H1 (cell line): ENCODE measurements around the gene ZC3H7B. TPM values are rescaled to one million over a fixed set of nuclear protein-coding genes. Genes with fewer than 3 reads are reported as not detected.

Experiments
- BACH1 ChIP-seq: IDR thresholded peaks from 2 replicates; pipeline ENCODE4 v1.6.1; 2012; ENCODE audit warnings: low read length, improper control_type of control experiment
- CBX5 ChIP-seq: fragments of 300-800, 300-1000 bp; sonication (generic); IDR thresholded peaks from 2 replicates; pipeline ENCODE4 v1.7.1; 2016; ENCODE audit warnings: antibody characterized with exemption, low read length, low read depth
- CHD1 ChIP-seq: IDR thresholded peaks from 2 replicates; pipeline ENCODE4 v1.6.1; 2012; ENCODE audit warnings: low read depth, low read length, improper control_type of control experiment
- MAFK ChIP-seq: IDR thresholded peaks from 2 replicates; pipeline ENCODE4 v1.6.1; 2012; ENCODE audit warnings: low read depth, mild to moderate bottlenecking, improper control_type of control experiment, low read length
- PHF8 ChIP-seq: fragments of 200-600 bp; sonication (generic); conservative IDR thresholded peaks from 2 replicates; pipeline ENCODE4 v1.7.1; 2012; ENCODE audit warnings: low read depth, mild to moderate bottlenecking, inconsistent platforms, low read length, moderate library complexity
- SIRT6 ChIP-seq: IDR thresholded peaks from one replicate; pipeline ENCODE4 v1.7.1; 2012; ENCODE audit warnings: low read length, inconsistent platforms
- SIX5 ChIP-seq: IDR thresholded peaks from 2 replicates; pipeline ENCODE4 v1.6.1; 2011; ENCODE audit warnings: mild to moderate bottlenecking, low read depth, low read length
- polyA plus RNA-seq, 7 experiments: library from polyadenylated mRNA; depleted of rRNA in 3 of 7; stranded (reverse) in 5 of 7; unstranded in 2 of 7; fragments of >200 nt in 5 of 7; fragments of 200-250 nt in 2 of 7; gene quantifications; 1 replicate in 5 of 7; 2 replicates in 1 of 7; 4 replicates in 1 of 7; pipeline versions ENCODE4 v1.2.1 to v1.2.3, GENCODE V29; 2011 to 2013; ENCODE audit warnings: missing spikeins in 2 of 7, mixed read lengths in 2 of 7
- total RNA-seq: library from RNA; stranded (reverse); fragmentation: NEBNext Ultra II Directional; extraction: Animal tissue kit (Norgen Biotek cat#: 25700); gene quantifications from 2 replicates; pipeline ENCODE4 v1.2.1, GENCODE V29; 2021
- TF ChIP-seq, protein P1 (sequence below): fragments of 300-600 bp; sonication (generic); IDR thresholded peaks from 2 replicates; pipeline ENCODE4 v1.7.1; 2012; ENCODE audit warnings: low read length, moderate library complexity, mild to moderate bottlenecking, inconsistent platforms; ENCODE audit not compliant: insufficient replicate concordance

ZC3H7B gene
- total and polyA plus RNA-seq, 2 of the 8 experiments (the other 6 are each of a cell fraction or from before 2014, with no cell fraction given), result 35.5 to 78.6 TPM

DNA sequence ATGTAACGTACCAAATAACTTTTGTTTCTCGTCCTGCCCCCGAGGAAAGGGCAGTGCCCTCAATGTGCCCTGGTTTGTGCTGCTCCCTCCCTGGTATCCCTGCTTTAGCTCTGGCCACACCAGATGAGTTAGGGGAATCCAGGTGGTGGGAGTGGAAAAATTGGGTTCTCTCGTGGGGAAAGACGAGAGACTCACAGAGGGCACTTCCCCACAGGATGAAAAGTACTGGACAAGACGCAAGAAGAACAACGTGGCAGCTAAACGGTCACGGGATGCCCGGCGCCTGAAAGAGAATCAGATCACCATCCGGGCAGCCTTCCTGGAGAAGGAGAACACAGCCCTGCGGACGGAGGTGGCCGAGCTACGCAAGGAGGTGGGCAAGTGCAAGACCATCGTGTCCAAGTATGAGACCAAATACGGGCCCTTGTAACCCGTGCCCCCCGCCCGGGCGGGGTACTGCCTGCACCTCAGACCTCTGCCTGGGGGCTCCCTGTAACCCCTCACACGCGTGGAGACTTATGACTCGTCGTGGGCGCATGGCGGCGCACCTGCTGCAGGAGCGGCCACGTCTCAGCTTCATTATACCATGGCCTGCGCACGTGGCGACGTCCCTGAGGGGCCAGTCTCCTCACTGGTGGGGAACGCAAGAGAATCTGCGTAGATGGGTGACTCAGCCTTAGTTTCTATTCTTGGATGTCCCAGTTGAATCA lies 94.4 kb downstream of the ZC3H7B start (continued):
- TF ChIP-seq, protein P1, sequence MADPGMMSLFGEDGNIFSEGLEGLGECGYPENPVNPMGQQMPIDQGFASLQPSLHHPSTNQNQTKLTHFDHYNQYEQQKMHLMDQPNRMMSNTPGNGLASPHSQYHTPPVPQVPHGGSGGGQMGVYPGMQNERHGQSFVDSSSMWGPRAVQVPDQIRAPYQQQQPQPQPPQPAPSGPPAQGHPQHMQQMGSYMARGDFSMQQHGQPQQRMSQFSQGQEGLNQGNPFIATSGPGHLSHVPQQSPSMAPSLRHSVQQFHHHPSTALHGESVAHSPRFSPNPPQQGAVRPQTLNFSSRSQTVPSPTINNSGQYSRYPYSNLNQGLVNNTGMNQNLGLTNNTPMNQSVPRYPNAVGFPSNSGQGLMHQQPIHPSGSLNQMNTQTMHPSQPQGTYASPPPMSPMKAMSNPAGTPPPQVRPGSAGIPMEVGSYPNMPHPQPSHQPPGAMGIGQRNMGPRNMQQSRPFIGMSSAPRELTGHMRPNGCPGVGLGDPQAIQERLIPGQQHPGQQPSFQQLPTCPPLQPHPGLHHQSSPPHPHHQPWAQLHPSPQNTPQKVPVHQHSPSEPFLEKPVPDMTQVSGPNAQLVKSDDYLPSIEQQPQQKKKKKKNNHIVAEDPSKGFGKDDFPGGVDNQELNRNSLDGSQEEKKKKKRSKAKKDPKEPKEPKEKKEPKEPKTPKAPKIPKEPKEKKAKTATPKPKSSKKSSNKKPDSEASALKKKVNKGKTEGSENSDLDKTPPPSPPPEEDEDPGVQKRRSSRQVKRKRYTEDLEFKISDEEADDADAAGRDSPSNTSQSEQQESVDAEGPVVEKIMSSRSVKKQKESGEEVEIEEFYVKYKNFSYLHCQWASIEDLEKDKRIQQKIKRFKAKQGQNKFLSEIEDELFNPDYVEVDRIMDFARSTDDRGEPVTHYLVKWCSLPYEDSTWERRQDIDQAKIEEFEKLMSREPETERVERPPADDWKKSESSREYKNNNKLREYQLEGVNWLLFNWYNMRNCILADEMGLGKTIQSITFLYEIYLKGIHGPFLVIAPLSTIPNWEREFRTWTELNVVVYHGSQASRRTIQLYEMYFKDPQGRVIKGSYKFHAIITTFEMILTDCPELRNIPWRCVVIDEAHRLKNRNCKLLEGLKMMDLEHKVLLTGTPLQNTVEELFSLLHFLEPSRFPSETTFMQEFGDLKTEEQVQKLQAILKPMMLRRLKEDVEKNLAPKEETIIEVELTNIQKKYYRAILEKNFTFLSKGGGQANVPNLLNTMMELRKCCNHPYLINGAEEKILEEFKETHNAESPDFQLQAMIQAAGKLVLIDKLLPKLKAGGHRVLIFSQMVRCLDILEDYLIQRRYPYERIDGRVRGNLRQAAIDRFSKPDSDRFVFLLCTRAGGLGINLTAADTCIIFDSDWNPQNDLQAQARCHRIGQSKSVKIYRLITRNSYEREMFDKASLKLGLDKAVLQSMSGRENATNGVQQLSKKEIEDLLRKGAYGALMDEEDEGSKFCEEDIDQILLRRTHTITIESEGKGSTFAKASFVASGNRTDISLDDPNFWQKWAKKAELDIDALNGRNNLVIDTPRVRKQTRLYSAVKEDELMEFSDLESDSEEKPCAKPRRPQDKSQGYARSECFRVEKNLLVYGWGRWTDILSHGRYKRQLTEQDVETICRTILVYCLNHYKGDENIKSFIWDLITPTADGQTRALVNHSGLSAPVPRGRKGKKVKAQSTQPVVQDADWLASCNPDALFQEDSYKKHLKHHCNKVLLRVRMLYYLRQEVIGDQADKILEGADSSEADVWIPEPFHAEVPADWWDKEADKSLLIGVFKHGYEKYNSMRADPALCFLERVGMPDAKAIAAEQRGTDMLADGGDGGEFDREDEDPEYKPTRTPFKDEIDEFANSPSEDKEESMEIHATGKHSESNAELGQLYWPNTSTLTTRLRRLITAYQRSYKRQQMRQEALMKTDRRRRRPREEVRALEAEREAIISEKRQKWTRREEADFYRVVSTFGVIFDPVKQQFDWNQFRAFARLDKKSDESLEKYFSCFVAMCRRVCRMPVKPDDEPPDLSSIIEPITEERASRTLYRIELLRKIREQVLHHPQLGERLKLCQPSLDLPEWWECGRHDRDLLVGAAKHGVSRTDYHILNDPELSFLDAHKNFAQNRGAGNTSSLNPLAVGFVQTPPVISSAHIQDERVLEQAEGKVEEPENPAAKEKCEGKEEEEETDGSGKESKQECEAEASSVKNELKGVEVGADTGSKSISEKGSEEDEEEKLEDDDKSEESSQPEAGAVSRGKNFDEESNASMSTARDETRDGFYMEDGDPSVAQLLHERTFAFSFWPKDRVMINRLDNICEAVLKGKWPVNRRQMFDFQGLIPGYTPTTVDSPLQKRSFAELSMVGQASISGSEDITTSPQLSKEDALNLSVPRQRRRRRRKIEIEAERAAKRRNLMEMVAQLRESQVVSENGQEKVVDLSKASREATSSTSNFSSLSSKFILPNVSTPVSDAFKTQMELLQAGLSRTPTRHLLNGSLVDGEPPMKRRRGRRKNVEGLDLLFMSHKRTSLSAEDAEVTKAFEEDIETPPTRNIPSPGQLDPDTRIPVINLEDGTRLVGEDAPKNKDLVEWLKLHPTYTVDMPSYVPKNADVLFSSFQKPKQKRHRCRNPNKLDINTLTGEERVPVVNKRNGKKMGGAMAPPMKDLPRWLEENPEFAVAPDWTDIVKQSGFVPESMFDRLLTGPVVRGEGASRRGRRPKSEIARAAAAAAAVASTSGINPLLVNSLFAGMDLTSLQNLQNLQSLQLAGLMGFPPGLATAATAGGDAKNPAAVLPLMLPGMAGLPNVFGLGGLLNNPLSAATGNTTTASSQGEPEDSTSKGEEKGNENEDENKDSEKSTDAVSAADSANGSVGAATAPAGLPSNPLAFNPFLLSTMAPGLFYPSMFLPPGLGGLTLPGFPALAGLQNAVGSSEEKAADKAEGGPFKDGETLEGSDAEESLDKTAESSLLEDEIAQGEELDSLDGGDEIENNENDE, result no peak
- TF ChIP-seq BACH1 (no peak), PHF8 (no peak), CHD1 (no peak), SIX5 (no peak), CBX5 (no peak), SIRT6 (no peak), MAFK (no peak)
